ENCODE data around the gene ADAM12.

DNA sequence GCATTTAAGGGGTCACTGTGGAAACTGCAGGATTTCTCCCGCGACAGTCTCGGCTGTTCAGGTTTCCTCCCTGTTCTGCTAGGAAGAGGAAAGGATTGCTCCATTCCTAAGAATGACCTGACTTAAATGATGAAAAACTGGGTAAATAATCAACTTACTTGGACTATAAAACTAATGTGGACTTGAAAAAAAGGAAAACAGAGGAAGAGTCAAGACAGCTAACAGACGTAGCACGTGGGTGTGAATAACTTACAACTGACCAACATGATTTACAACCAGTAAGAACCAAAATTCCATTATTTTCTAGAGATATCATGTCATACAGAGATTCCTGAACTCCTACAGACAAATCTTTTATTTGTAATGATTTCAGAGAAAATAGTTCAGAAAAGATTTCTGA is 93.8 kb downstream of the ADAM12 start:
- no peak for TF ChIP-seq CTCF (conservative IDR thresholded peaks at IDR 0.05)
- no peak for TF ChIP-seq EZH2 (IDR thresholded peaks at IDR 0.05; ENCODE audit: low read depth)
